Stimulated activated CD8-positive, alpha-beta memory T cell treated with anti-CD3 and anti-CD28 coated beads, Interleukin-12 subunit alpha, Interleukin-12 subunit beta, amount 100 ng/mL, for 1 hour (primary cell): ENCODE measurements around the gene TPM1.

Source experiments
- DNase-seq: peaks from one replicate; pipeline ENCODE4 v3.0.0-alpha.2; 2020; ENCODE audit warnings: low read depth

The TPM1 gene

GRCh38 chr15:63041402-63041973 is 1.1 kb upstream of the TPM1 start:
- no peak for DNase-seq

GRCh38 chr15:63042877-63043334 is 359 bp downstream of the TPM1 start:
- DNase-seq = no peak

GRCh38 chr15:63043335-63044076 is 959 bp downstream of the TPM1 start:
- DNase-seq = no peak

- no peak for DNase-seq
Observed at GRCh38 chr15:63044077-63044644, 1.6 kb downstream of the TPM1 start.

- DNase-seq = no peak
Observed at GRCh38 chr15:63044645-63045464, 2.3 kb downstream of the TPM1 start.

- no peak for DNase-seq
Observed at GRCh38 chr15:63045465-63045840, 2.9 kb downstream of the TPM1 start.

- no peak for DNase-seq
Observed at GRCh38 chr15:63045879-63046278, 3.3 kb downstream of the TPM1 start.

- no peak for DNase-seq
Observed at GRCh38 chr15:63046917-63047760, 4.6 kb downstream of the TPM1 start.

GRCh38 chr15:63047792-63048114 is 5.2 kb downstream of the TPM1 start:
- DNase-seq = no peak

- peak; percentile 65 for DNase-seq
Observed at GRCh38 chr15:63048115-63048775, 5.7 kb downstream of the TPM1 start.

GRCh38 chr15:63048776-63049665 is 6.5 kb downstream of the TPM1 start:
- peak; percentile 19 for DNase-seq

- no peak for DNase-seq
Observed at GRCh38 chr15:63049783-63050371, 7.3 kb downstream of the TPM1 start.

GRCh38 chr15:63050731-63051155 is 8.2 kb downstream of the TPM1 start:
- no peak for DNase-seq

GRCh38 chr15:63051156-63052066 is 8.9 kb downstream of the TPM1 start:
- DNase-seq = no peak

- DNase-seq = no peak
Observed at GRCh38 chr15:63052077-63052841, 9.7 kb downstream of the TPM1 start.

- no peak for DNase-seq
Observed at GRCh38 chr15:63052961-63053698, 10.6 kb downstream of the TPM1 start.

GRCh38 chr15:63054281-63054683 is 11.7 kb downstream of the TPM1 start:
- DNase-seq = no peak
